Esophagus squamous epithelium (tissue), 4 donors: ENCODE measurements around the gene TSEN2.

Experiments used
- CTCF ChIP-seq, 6 experiments: fragments of 450-650 bp in 4 of 6; fragments of 200-600 bp in 2 of 6; sonication (generic) in 2 of 6; IDR thresholded peaks; one replicate each; pipeline ENCODE4 v1.5.1; 2016 to 2019; ENCODE audit warnings: antibody characterized with exemption in 6 of 6, mild to moderate bottlenecking in 4 of 6, moderate library complexity in 4 of 6
- POLR2A ChIP-seq, 4 donors: fragments of 450-650 bp; IDR thresholded peaks; one replicate each; pipeline ENCODE4 v1.6.1; 2017; ENCODE audit warnings: antibody characterized with exemption in 4 of 4, mild to moderate bottlenecking in 4 of 4, moderate library complexity in 3 of 4

GRCh38 chr3:12522721-12523120 is 38.4 kb downstream of the TSEN2 start:
- TF ChIP-seq CTCF (IDR thresholded peaks at IDR 0.05), result no peak
- no peak for TF ChIP-seq POLR2A (IDR thresholded peaks at IDR 0.05)
